H1 (cell line): ENCODE results near the gene TLE1. TPM values are rescaled to one million over a fixed set of nuclear protein-coding genes. Genes with fewer than 3 reads are reported as not detected.

Source experiments
- CTCF ChIA-PET: fragments of 300-600 bp; sonication (Branson Sonifier 250); formaldehyde crosslinking; loops from one replicate; lab custom pipeline; 2021; ENCODE audit not compliant: partially characterized antibody; lab: Charles Lee
- POLR2A ChIA-PET: fragments of 300-600 bp; sonication (Branson Sonifier 250); formaldehyde crosslinking; loops from one replicate; lab custom pipeline; 2021; ENCODE audit warnings: inconsistent platforms; ENCODE audit not compliant: partially characterized antibody; lab: Charles Lee
- DNase-seq, 2 experiments: peaks; one replicate each; pipeline versions ENCODE4 v3.0.0 to v3.0.0-alpha.2; 2010 to 2022; ENCODE audit warnings: low spot score in 2 of 2, low read depth in 1 of 2, mixed read lengths in 1 of 2
- FAIRE-seq: peaks from 2 replicates; lab custom pipeline; 2011; peaks lifted over from hg19 to GRCh38; lab: Jason Lieb, UNC
- H2AFZ ChIP-seq: 2 replicates; pipeline ENCODE4 v1.8.1; 2012; ENCODE audit warnings: low read length, inconsistent platforms
- H2AK5ac ChIP-seq: 2 replicates; pipeline ENCODE4 v1.6.1; 2013; ENCODE audit warnings: low read depth, low read length
- H2BK120ac ChIP-seq: replicated peaks from 2 replicates; pipeline ENCODE3; 2013; ENCODE audit warnings: low read depth, low read length, inconsistent platforms
- H2BK12ac ChIP-seq: 2 replicates; pipeline ENCODE4 v1.6.1; 2013; ENCODE audit warnings: low read depth, low read length
- H2BK15ac ChIP-seq: 2 replicates; pipeline ENCODE4 v1.6.1; 2013; ENCODE audit warnings: low read length
- H2BK20ac ChIP-seq: 2 replicates; pipeline ENCODE4 v1.6.1; 2013; ENCODE audit warnings: low read length
- H2BK5ac ChIP-seq: 2 replicates; pipeline ENCODE4 v1.6.1; 2013; ENCODE audit warnings: low read depth, low read length
- H3K14ac ChIP-seq: 2 replicates; pipeline ENCODE4 v1.6.1; 2013; ENCODE audit warnings: inconsistent platforms; ENCODE audit not compliant: insufficient read length
- H3K18ac ChIP-seq: 2 replicates; pipeline ENCODE4 v1.6.1; 2013; ENCODE audit warnings: low read length; ENCODE audit errors: extremely low read depth
- H3K23ac ChIP-seq: 2 replicates; pipeline ENCODE4 v1.6.1; 2013; ENCODE audit warnings: inconsistent platforms; ENCODE audit not compliant: insufficient read length
- H3K23me2 ChIP-seq: 2 replicates; pipeline ENCODE4 v1.6.1; 2013; ENCODE audit warnings: low read depth, low read length
- H3K27ac ChIP-seq: 2 replicates; pipeline ENCODE4 v1.6.1; 2011; ENCODE audit warnings: low read depth, low read length, inconsistent platforms
- H3K27me3 ChIP-seq, 4 experiments: replicated peaks in 1 of 4; 1 replicate in 1 of 4; 2 replicates in 3 of 4; pipeline versions ENCODE4 v1.6.1 to v1.8.1; 2011 to 2013; ENCODE audit warnings: low read length in 3 of 4, mild to moderate bottlenecking in 3 of 4, inconsistent platforms in 2 of 4, mixed read lengths in 2 of 4, moderate library complexity in 1 of 4; ENCODE audit not compliant: control insufficient read depth in 3 of 4, insufficient read depth in 3 of 4; ENCODE audit errors: extremely low read depth in 1 of 4
- H3K36me3 ChIP-seq, 4 experiments: 2 replicates each; pipeline versions ENCODE4 v1.6.1 to v1.8.1; 2011 to 2013; ENCODE audit warnings: mild to moderate bottlenecking in 4 of 4, low read length in 3 of 4, moderate library complexity in 2 of 4, control low read depth in 1 of 4, inconsistent platforms in 1 of 4; ENCODE audit not compliant: insufficient read depth in 4 of 4, control insufficient read depth in 2 of 4
- H3K4ac ChIP-seq: replicated peaks from 2 replicates; pipeline ENCODE3; 2013; ENCODE audit warnings: low read length, low read depth, mixed read lengths, inconsistent platforms; ENCODE audit not compliant: insufficient read length
- H3K4me1 ChIP-seq, 4 experiments: replicated peaks in 1 of 4; 1 replicate in 1 of 4; 2 replicates in 3 of 4; pipeline versions ENCODE4 v1.6.1 to v1.8.1; 2011 to 2013; ENCODE audit warnings: low read length in 3 of 4, inconsistent platforms in 2 of 4, mixed read lengths in 1 of 4; ENCODE audit not compliant: insufficient read depth in 4 of 4, control insufficient read depth in 3 of 4
- H3K4me2 ChIP-seq, 2 experiments: 2 replicates each; pipeline versions ENCODE4 v1.6.1 to v1.8.1; 2011 to 2013; ENCODE audit warnings: low read depth in 2 of 2, low read length in 2 of 2, control low read depth in 1 of 2, inconsistent platforms in 1 of 2, mild to moderate bottlenecking in 1 of 2; ENCODE audit not compliant: insufficient read depth in 1 of 2
- H3K4me3 ChIP-seq, 4 experiments: fragments of 200-600, 300-600 bp in 1 of 4; sonication (generic), shearing (Covaris generic), sonication (Bioruptor Twin) in 1 of 4; 2 replicates each; pipeline versions ENCODE4 v1.5.1 to v1.8.1; 2011 to 2016; ENCODE audit warnings: low read length in 4 of 4, low read depth in 3 of 4, control low read depth in 2 of 4, inconsistent platforms in 2 of 4, mild to moderate bottlenecking in 2 of 4, mixed read lengths in 1 of 4, moderate library complexity in 1 of 4; ENCODE audit not compliant: insufficient read depth in 2 of 4; ENCODE audit errors: extremely low read depth in 1 of 4
- H3K56ac ChIP-seq: replicated peaks from 2 replicates; pipeline ENCODE3; 2013; ENCODE audit warnings: low read depth, mild to moderate bottlenecking, mixed read lengths, low read length, inconsistent platforms; ENCODE audit not compliant: insufficient read length
- H3K79me1 ChIP-seq: 2 replicates; pipeline ENCODE4 v1.6.1; 2013; ENCODE audit warnings: low read depth, low read length, control low read depth
- H3K79me2 ChIP-seq, 2 experiments: 2 replicates each; pipeline versions ENCODE4 v1.6.1 to v1.8.1; 2012 to 2013; ENCODE audit warnings: low read length in 2 of 2, mild to moderate bottlenecking in 2 of 2, inconsistent platforms in 1 of 2; ENCODE audit not compliant: insufficient read depth in 2 of 2, control insufficient read depth in 1 of 2
- H3K9ac ChIP-seq, 4 experiments: replicated peaks in 1 of 4; 1 replicate in 1 of 4; 2 replicates in 3 of 4; pipeline versions ENCODE4 v1.6.1 to v1.8.1; 2011 to 2013; ENCODE audit warnings: low read depth in 3 of 4, low read length in 3 of 4, control low read depth in 2 of 4, mild to moderate bottlenecking in 2 of 4, moderate library complexity in 2 of 4, inconsistent platforms in 1 of 4; ENCODE audit errors: extremely low read depth in 1 of 4
- H3K9me3 ChIP-seq, 2 experiments: 2 replicates each; pipeline versions ENCODE4 v1.6.1 to v1.8.1; 2012 to 2013; ENCODE audit warnings: mild to moderate bottlenecking in 2 of 2, moderate library complexity in 2 of 2, control low read depth in 1 of 2, inconsistent platforms in 1 of 2, low read depth in 1 of 2, low read length in 1 of 2, mixed read lengths in 1 of 2; ENCODE audit not compliant: insufficient read depth in 2 of 2
- H4K20me1 ChIP-seq, 2 experiments: replicated peaks in 1 of 2; 2 replicates each; pipeline versions ENCODE3 to v1.8.1; 2011 to 2013; ENCODE audit warnings: inconsistent platforms in 2 of 2, low read length in 2 of 2, mild to moderate bottlenecking in 1 of 2; ENCODE audit not compliant: insufficient read depth in 2 of 2, control insufficient read depth in 1 of 2
- H4K5ac ChIP-seq: 2 replicates; pipeline ENCODE4 v1.6.1; 2013; ENCODE audit warnings: low read length, low read depth, mixed read lengths, inconsistent platforms; ENCODE audit not compliant: insufficient read length
- H4K8ac ChIP-seq: 2 replicates; pipeline ENCODE4 v1.8.0; 2013; ENCODE audit warnings: mild to moderate bottlenecking, moderate library complexity, low read length, inconsistent platforms; ENCODE audit not compliant: insufficient read depth; ENCODE audit errors: extremely low read depth
- H4K91ac ChIP-seq: replicated peaks from 2 replicates; pipeline ENCODE3; 2013; ENCODE audit warnings: low read length, mixed read lengths, inconsistent platforms; ENCODE audit not compliant: insufficient read length
- ASH2L ChIP-seq: fragments of 200-600, 300-600 bp; sonication (generic); IDR thresholded peaks from one replicate; pipeline ENCODE4 v1.7.1; 2017; ENCODE audit warnings: low read length
- CEBPB ChIP-seq: IDR thresholded peaks from 2 replicates; pipeline ENCODE4 v1.6.1; 2012; ENCODE audit warnings: low read depth, low read length
- CREB1 ChIP-seq: IDR thresholded peaks from 2 replicates; pipeline ENCODE4 v1.6.1; 2012; ENCODE audit warnings: inconsistent platforms
- EGR1 ChIP-seq: IDR thresholded peaks from 2 replicates; pipeline ENCODE4 v1.6.1; 2011; ENCODE audit warnings: low read depth, low read length, borderline replicate concordance
- FOSL1 ChIP-seq: IDR thresholded peaks from 2 replicates; pipeline ENCODE4 v1.6.1; 2011; ENCODE audit warnings: mild to moderate bottlenecking, low read depth, low read length, moderate library complexity; ENCODE audit not compliant: insufficient read depth
- GABPA ChIP-seq: IDR thresholded peaks from 2 replicates; pipeline ENCODE4 v1.6.1; 2011; ENCODE audit warnings: mild to moderate bottlenecking, low read length, moderate library complexity, borderline replicate concordance; ENCODE audit not compliant: insufficient read depth
- KDM5A ChIP-seq: fragments of 200-600 bp; IDR thresholded peaks from 2 replicates; pipeline ENCODE4 v1.7.1; 2012; ENCODE audit warnings: mild to moderate bottlenecking, low read length, inconsistent platforms, mixed read lengths
- NANOG ChIP-seq: IDR thresholded peaks from 2 replicates; pipeline ENCODE4 v1.6.1; 2011; ENCODE audit warnings: low read length, low read depth, mild to moderate bottlenecking, inconsistent platforms; ENCODE audit not compliant: insufficient read depth, poor library complexity, severe bottlenecking
- RBBP5 ChIP-seq: IDR thresholded peaks from 2 replicates; pipeline ENCODE4 v1.7.1; 2012; ENCODE audit warnings: low read depth, mild to moderate bottlenecking, inconsistent platforms, low read length, moderate library complexity, borderline replicate concordance
- SIN3A ChIP-seq, 2 experiments: IDR thresholded peaks in 1 of 2; conservative IDR thresholded peaks in 1 of 2; 2 replicates each; pipeline ENCODE4 v1.6.1; 2011 to 2012; ENCODE audit warnings: low read length in 2 of 2, improper control_type of control experiment in 1 of 2, low read depth in 1 of 2, mild to moderate bottlenecking in 1 of 2
- SP1 ChIP-seq: IDR thresholded peaks from 2 replicates; pipeline ENCODE4 v1.6.1; 2011; ENCODE audit warnings: low read depth, low read length
- SRF ChIP-seq: IDR thresholded peaks from 2 replicates; pipeline ENCODE4 v1.6.1; 2011; ENCODE audit warnings: mild to moderate bottlenecking, low read depth, low read length, moderate library complexity
- TCF12 ChIP-seq: IDR thresholded peaks from 2 replicates; pipeline ENCODE4 v1.6.1; 2011; ENCODE audit warnings: low read depth, mild to moderate bottlenecking, low read length
- TEAD4 ChIP-seq: IDR thresholded peaks from 2 replicates; pipeline ENCODE4 v1.6.1; 2012; ENCODE audit warnings: low read depth, low read length, inconsistent platforms, mixed read lengths
- WGBS, 2 experiments: shearing (Covaris generic) in 1 of 2; methylation state at CpG; one replicate each; pipeline versions ENCODE4 v1.1.6 to v1.1.7; 2013 to 2015; ENCODE audit warnings: low lambda C conversion rate in 2 of 2, mixed read lengths in 2 of 2, inconsistent platforms in 1 of 2, low coverage in 1 of 2, missing lambda C conversion rate in 1 of 2; ENCODE audit not compliant: insufficient replicate concordance in 2 of 2, insufficient coverage in 1 of 2, insufficient read length in 1 of 2; ENCODE audit errors: extremely low coverage in 1 of 2, missing lambda C conversion rate in 1 of 2; 5-methylcytosine and 5-hydroxymethylcytosine counted together
- polyA plus RNA-seq, 7 experiments: library from polyadenylated mRNA; depleted of rRNA in 3 of 7; stranded (reverse) in 5 of 7; unstranded in 2 of 7; fragments of >200 nt in 5 of 7; fragments of 200-250 nt in 2 of 7; gene quantifications; 1 replicate in 5 of 7; 2 replicates in 1 of 7; 4 replicates in 1 of 7; pipeline versions ENCODE4 v1.2.1 to v1.2.3, GENCODE V29; 2011 to 2013; ENCODE audit warnings: missing spikeins in 2 of 7, mixed read lengths in 2 of 7
- total RNA-seq: library from RNA; stranded (reverse); fragmentation: NEBNext Ultra II Directional; extraction: Animal tissue kit (Norgen Biotek cat#: 25700); gene quantifications from 2 replicates; pipeline ENCODE4 v1.2.1, GENCODE V29; 2021
- TF ChIP-seq, protein P1 (sequence below): IDR thresholded peaks from 2 replicates; pipeline ENCODE4 v1.6.1; 2012; ENCODE audit warnings: inconsistent platforms

TLE1 gene
- total and polyA plus RNA-seq, 2 of the 8 experiments (the other 6 are each of a cell fraction or from before 2014, with no cell fraction given): 81.8 to 91.6 TPM

DNA sequence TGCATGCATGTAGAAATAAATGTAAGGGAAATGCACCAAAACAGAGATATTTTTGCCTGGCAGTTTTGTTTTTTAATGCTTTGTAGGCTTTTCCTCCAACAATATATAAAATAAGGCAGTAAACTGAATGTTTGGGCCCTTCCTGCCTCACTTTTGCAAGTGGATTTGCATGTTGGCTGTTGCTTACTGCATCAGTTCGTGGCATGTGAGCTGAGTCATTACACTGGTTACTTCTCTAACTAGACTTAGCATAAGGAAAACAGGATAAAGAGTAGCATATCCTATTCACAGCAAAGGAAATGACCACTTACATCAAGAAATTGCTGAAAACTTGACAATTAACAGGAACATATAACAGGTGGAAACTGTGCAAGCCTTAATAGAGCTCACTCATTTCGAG, 113.4 kb downstream of the TLE1 start:
- H3K79me1 ChIP-seq: no peaks in the 10 kb centered on the region
- DNase-seq: no peak
- no peak overlapping the region for H2BK15ac ChIP-seq
- H2BK120ac ChIP-seq: no peak overlapping the region
- H4K20me1 ChIP-seq: no peaks in the 10 kb centered on the region
- H2BK12ac ChIP-seq: no peak overlapping the region
- H3K4me3 ChIP-seq: no peak overlapping the region
- 46% methylated on average over 2 of the region's 2 CpGs; no CpG with 5 or more reads in 1 of the 2 experiments for WGBS, 2 experiments
- no peak overlapping the region for H3K56ac ChIP-seq
- no peak overlapping the region for H3K4me2 ChIP-seq
- no peak overlapping the region; the same call in 1 of the 2 replicates for H3K27ac ChIP-seq
- no peak overlapping the region for H3K23ac ChIP-seq
- no peaks in the 10 kb centered on the region for H3K9me3 ChIP-seq
- H4K5ac ChIP-seq: no peak overlapping the region
- peaks cover 0 to under 1% (median under 1%) of the 10 kb centered on the region in 4 experiments; a peak in 3 of 8 replicates for H3K36me3 ChIP-seq
- no peak overlapping the region for H2BK20ac ChIP-seq
- H3K14ac ChIP-seq: no peak overlapping the region
- no peak overlapping the region for H4K8ac ChIP-seq
- no peak overlapping the region for H3K9ac ChIP-seq
- H2AK5ac ChIP-seq: no peak overlapping the region
- CTCF ChIA-PET: interaction anchor here (0.6 to 1.5 kb wide), 3 partner anchors 46 to 766 kb away, joined by 3 read pairs; no protein-coding TSS in a partner anchor
- no peak overlapping the region for H2BK5ac ChIP-seq
- TF ChIP-seq GABPA: no peak
- no peak for TF ChIP-seq CREB1
- TF ChIP-seq, protein P1, sequence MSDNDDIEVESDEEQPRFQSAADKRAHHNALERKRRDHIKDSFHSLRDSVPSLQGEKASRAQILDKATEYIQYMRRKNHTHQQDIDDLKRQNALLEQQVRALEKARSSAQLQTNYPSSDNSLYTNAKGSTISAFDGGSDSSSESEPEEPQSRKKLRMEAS: no peak
- no peak for TF ChIP-seq CEBPB
- TF ChIP-seq RBBP5: no peak
- TF ChIP-seq EGR1: no peak
- no peak for TF ChIP-seq TCF12
- TF ChIP-seq NANOG: no peak
- TF ChIP-seq SIN3A (conservative IDR thresholded peaks at IDR 0.05 in 1 of 2, IDR thresholded peaks at IDR 0.05 in 1 of 2; ENCODE audit: low read depth in 1 of 2, low read length in 2 of 2): no peak
- TF ChIP-seq SRF: no peak
- no peak for TF ChIP-seq FOSL1
- TF ChIP-seq SP1: no peak
- no peak for TF ChIP-seq TEAD4
- no peak for TF ChIP-seq KDM5A
- no peak for TF ChIP-seq ASH2L
- TF ChIP-seq, all 59 proteins: peak for 0
- POLR2A ChIA-PET: interaction anchor here (0.8 to 2.5 kb wide), 4 partner anchors 9 to 20 kb away, joined by 3 to 8 read pairs (median 3); no protein-coding TSS in a partner anchor
- H3K27me3 ChIP-seq: no peaks in the 10 kb centered on the region
- 0 out of 2 replicates have a peak, but pooled peaks cover 2% of the 10 kb centered on the region for H3K23me2 ChIP-seq
- H3K79me2 ChIP-seq: no peaks in the 10 kb centered on the region
- no peak overlapping the region for H3K18ac ChIP-seq
- H3K4ac ChIP-seq: no peak overlapping the region
- no peak overlapping the region for H2AFZ ChIP-seq
- H4K91ac ChIP-seq: no peak overlapping the region
- FAIRE-seq: no peak
- H3K4me1 ChIP-seq: peaks cover 0 to 13% (median 1%) of the 10 kb centered on the region in 4 experiments; a peak in 2 of 7 replicates
